Measurements from ENCODE around the gene E4F1. TPM values are rescaled to one million over a fixed set of nuclear protein-coding genes. Genes with fewer than 3 reads are reported as not detected.

Gene E4F1
- total and polyA plus RNA-seq, 2 of the 13 experiments (the other 11 are each of a cell fraction or from before 2014, with no cell fraction given), result 13.8 to 19.5 TPM

GRCh38 chr16:2226245-2226793 lies 2.9 kb downstream of the E4F1 start (continued):
- TF ChIP-seq ZNF18 (CRISPR knock-in tag; IDR thresholded peaks at IDR 0.05; ENCODE audit: insufficient replicate concordance) (no peak), MAFF (IDR thresholded peaks at IDR 0.05; ENCODE audit: low read depth, low read length) (no peak), ZNF207 (IDR thresholded peaks at IDR 0.05; ENCODE audit: borderline replicate concordance) (no peak), ZNF256 (CRISPR knock-in tag; conservative IDR thresholded peaks at IDR 0.05) (no peak), RCOR2 (CRISPR knock-in tag; IDR thresholded peaks at IDR 0.05) (no peak; the same call in 1 of the 2 replicates), THAP9 (CRISPR knock-in tag; IDR thresholded peaks at IDR 0.05; ENCODE audit: borderline replicate concordance) (no peak), TRIM24 (CRISPR knock-in tag; IDR thresholded peaks at IDR 0.05) (no peak), POGZ (CRISPR knock-in tag; IDR thresholded peaks at IDR 0.05) (no peak), JDP2 (CRISPR knock-in tag; IDR thresholded peaks at IDR 0.05; ENCODE audit: borderline replicate concordance) (no peak), GATA4 (IDR thresholded peaks at IDR 0.05; ENCODE audit: borderline replicate concordance, low read depth) (no peak), ZSCAN29 (CRISPR knock-in tag; conservative IDR thresholded peaks at IDR 0.05) (no peak), ZNF75D (CRISPR knock-in tag; IDR thresholded peaks at IDR 0.05; ENCODE audit: borderline replicate concordance) (no peak), HNF4G (IDR thresholded peaks at IDR 0.05; ENCODE audit: borderline replicate concordance, low read depth, low read length) (peak; percentile 25; the same call in 1 of the 2 replicates), HNF4G (CRISPR knock-in tag; IDR thresholded peaks at IDR 0.05; ENCODE audit: borderline replicate concordance, low read depth) (no peak), SMARCE1 (IDR thresholded peaks at IDR 0.05; ENCODE audit: borderline replicate concordance) (no peak), KLF13 (CRISPR knock-in tag; IDR thresholded peaks at IDR 0.05) (no peak), PRMT3 (CRISPR knock-in tag; IDR thresholded peaks at IDR 0.05; ENCODE audit: borderline replicate concordance, low read depth) (no peak), PLRG1 (conservative IDR thresholded peaks at IDR 0.05) (no peak), ZNF3 (CRISPR knock-in tag; IDR thresholded peaks at IDR 0.05) (no peak), ZNF414 (CRISPR knock-in tag; IDR thresholded peaks at IDR 0.05) (no peak), TERF1 (CRISPR knock-in tag; IDR thresholded peaks at IDR 0.05) (no peak)
- TF ChIP-seq, protein P1, sequence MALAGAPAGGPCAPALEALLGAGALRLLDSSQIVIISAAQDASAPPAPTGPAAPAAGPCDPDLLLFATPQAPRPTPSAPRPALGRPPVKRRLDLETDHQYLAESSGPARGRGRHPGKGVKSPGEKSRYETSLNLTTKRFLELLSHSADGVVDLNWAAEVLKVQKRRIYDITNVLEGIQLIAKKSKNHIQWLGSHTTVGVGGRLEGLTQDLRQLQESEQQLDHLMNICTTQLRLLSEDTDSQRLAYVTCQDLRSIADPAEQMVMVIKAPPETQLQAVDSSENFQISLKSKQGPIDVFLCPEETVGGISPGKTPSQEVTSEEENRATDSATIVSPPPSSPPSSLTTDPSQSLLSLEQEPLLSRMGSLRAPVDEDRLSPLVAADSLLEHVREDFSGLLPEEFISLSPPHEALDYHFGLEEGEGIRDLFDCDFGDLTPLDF (CRISPR knock-in tag; IDR thresholded peaks at IDR 0.05), result no peak
- TF ChIP-seq, protein P2, sequence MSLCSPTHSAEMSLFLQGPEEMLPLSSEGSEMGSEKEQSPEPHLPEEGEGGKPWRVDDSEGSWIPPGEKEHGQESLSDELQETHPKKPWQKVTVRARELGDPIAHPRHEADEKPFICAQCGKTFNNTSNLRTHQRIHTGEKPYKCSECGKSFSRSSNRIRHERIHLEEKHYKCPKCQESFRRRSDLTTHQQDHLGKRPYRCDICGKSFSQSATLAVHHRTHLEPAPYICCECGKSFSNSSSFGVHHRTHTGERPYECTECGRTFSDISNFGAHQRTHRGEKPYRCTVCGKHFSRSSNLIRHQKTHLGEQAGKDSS (CRISPR knock-in tag; IDR thresholded peaks at IDR 0.05; ENCODE audit: borderline replicate concordance, low read depth), result 0 out of 2 replicates have a peak, but pooled peaks have one; percentile 36
